NCI-H2107 treated with DMSO at 0.1 percent for 48 hours (cell line): Measurements from ENCODE around the gene XK.

Source experiments
- DNase-seq: peaks from one replicate; lab custom pipeline; 2025; ENCODE audit not compliant: unreplicated experiment; lab: John Stamatoyannopoulos, UW

The XK gene

GRCh38 chrX:37679230-37679629, 6.4 kb upstream of the XK start:
- DNase-seq, result no peak

- no peak for DNase-seq
These were observed 5.7 kb upstream of the XK start for GRCh38 chrX:37679888-37680287.

- no peak for DNase-seq
These were observed 1.2 kb upstream of the XK start for GRCh38 chrX:37684426-37684825.

GRCh38 chrX:37684973-37685372, 618 bp upstream of the XK start:
- DNase-seq, result no peak

- DNase-seq, result no peak
These were observed 891 bp downstream of the XK start for GRCh38 chrX:37686369-37686995.

GRCh38 chrX:37686996-37687395, 1.4 kb downstream of the XK start:
- DNase-seq, result no peak

GRCh38 chrX:37690119-37690518, 4.5 kb downstream of the XK start:
- DNase-seq, result no peak

- no peak for DNase-seq
These were observed 7.3 kb downstream of the XK start for GRCh38 chrX:37692918-37693317.

- DNase-seq, result no peak
These were observed 11.7 kb downstream of the XK start for GRCh38 chrX:37697169-37697760.

- peak; percentile 64 for DNase-seq
These were observed 16.0 kb downstream of the XK start for GRCh38 chrX:37701588-37701987.

GRCh38 chrX:37711991-37712390, 26.4 kb downstream of the XK start:
- DNase-seq, result no peak

- DNase-seq, result no peak
These were observed 26.9 kb downstream of the XK start for GRCh38 chrX:37712458-37712857.

- DNase-seq, result no peak
These were observed 28.9 kb downstream of the XK start for GRCh38 chrX:37714479-37714878.

- DNase-seq, result no peak
These were observed 31.0 kb downstream of the XK start for GRCh38 chrX:37716602-37717001.

GRCh38 chrX:37717708-37718107, 32.1 kb downstream of the XK start:
- no peak for DNase-seq

- DNase-seq, result no peak
These were observed 37.0 kb downstream of the XK start for GRCh38 chrX:37722595-37722994.

GRCh38 chrX:37726346-37726745, 40.8 kb downstream of the XK start:
- DNase-seq, result no peak

GRCh38 chrX:37745354-37745753, 59.8 kb downstream of the XK start:
- DNase-seq, result peak; percentile 53

- DNase-seq, result no peak
These were observed 60.2 kb downstream of the XK start for GRCh38 chrX:37745835-37746217.

- DNase-seq, result no peak
These were observed 60.8 kb downstream of the XK start for GRCh38 chrX:37746218-37746941.

GRCh38 chrX:37746951-37747350, 61.4 kb downstream of the XK start:
- no peak for DNase-seq

GRCh38 chrX:37752281-37752680, 66.7 kb downstream of the XK start:
- DNase-seq, result no peak

- no peak for DNase-seq
These were observed 67.3 kb downstream of the XK start for GRCh38 chrX:37752936-37753335.
